NCI-H146 treated with DMSO at 0.1 percent for 48 hours (cell line): ENCODE measurements around the gene ELMO3.

Experiments used
- DNase-seq: peaks from one replicate; lab custom pipeline; 2025; ENCODE audit not compliant: unreplicated experiment; lab: John Stamatoyannopoulos, UW

The ELMO3 gene

GRCh38 chr16:67215706-67216105, 16.8 kb downstream of the ELMO3 start:
- no peak for DNase-seq

GRCh38 chr16:67216612-67217490, 17.9 kb downstream of the ELMO3 start:
- DNase-seq = no peak

- no peak for DNase-seq
Measured at GRCh38 chr16:67223992-67224391, 25.1 kb downstream of the ELMO3 start.

DNA sequence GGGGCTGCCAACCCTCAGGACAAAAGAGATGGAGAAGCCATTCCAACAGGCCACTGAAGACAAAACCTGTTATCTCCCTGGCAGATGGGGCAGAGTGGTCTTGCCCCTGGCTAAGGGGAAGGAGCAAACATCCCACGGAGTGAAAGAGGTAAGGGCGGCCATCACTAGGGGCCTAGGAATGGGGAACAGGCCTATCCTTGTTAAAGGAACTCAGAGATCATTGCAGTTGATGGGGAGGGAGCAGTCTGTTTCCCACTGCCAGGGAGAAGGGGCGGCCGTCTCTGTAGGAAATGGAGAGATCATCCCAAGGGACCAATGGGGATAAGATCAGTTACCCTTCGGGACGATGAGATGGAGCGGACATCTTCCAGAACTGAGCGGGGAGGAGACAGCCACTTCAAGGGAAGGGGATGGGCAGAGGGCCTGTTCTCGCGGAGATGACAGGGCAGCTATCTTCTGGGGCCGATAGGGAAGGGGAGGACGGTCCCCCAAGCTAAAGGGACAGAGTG, 27.4 kb downstream of the ELMO3 start:
- no peak for DNase-seq

- peak; percentile 84 for DNase-seq
Measured at GRCh38 chr16:67226804-67227566, 28.1 kb downstream of the ELMO3 start, which contains the start of gene TMEM208. TSS of gene TMEM208 (plus strand) at chr16:67227130. CDS start at chr16:67227219, 89 bp downstream.

DNA sequence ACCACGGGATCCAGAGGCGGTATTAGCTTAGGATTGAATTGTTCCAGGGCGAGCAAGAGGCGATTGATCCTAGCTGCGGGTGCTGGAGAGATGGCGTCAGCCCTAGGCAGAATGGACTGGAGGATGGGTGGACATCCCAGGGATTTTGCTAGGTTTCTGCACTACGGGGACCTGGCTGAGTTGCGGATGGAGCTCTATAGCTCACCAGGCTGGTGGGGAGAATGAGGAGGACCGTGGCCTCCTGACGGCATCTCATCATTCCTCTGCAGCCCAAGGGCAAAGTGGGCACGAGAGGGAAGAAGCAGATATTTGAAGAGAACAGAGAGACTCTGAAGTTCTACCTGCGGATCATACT, 28.6 kb downstream of the ELMO3 start:
- no peak for DNase-seq

- DNase-seq = no peak
Measured at GRCh38 chr16:67228034-67228785, 29.3 kb downstream of the ELMO3 start.

GRCh38 chr16:67228905-67229304, 30.0 kb downstream of the ELMO3 start:
- no peak for DNase-seq

DNA sequence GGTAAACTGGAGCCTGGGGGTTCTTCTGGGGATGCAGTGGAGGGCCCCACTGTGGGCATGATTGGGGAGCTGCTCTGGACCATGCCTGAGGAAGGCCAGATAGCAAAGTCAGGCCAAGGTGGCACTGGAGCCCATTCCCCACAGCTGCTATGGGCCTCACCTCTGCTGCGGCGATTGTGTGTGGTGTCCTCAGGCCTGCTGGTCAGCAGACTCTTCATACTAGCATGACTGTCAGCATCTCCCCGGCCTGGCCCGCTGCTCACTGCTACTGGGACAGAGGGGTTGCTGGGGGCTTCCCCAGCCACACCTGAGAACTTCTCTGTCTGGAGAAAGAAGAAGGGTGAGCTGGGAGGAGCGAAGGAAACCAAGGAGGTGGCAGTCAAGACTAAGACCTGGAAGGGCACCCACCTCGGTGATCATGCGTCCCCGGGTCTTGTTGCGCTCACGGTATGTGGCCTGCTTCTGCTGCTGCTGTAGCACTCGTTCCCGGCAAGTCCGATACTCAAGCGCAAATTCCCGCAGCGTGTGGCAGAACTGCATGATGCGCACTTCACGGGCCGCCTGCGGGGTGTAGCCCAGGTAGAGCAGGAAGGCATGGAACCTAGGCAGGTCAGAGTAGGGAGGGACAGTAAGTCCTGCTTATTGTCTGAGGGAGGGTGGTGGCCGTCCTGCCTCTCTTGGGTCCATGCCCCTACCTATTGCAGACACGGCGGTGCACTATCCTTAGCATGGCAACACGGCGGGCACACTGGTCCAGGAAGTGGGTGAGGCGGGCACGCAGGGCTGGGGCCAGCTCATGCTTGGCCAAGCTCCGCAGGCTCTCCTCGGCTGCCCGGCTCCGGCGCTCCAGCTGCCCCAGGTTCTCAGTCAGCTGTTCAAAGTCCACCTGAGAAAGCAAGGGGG, 31.2 kb downstream of the ELMO3 start:
- DNase-seq = no peak

DNA sequence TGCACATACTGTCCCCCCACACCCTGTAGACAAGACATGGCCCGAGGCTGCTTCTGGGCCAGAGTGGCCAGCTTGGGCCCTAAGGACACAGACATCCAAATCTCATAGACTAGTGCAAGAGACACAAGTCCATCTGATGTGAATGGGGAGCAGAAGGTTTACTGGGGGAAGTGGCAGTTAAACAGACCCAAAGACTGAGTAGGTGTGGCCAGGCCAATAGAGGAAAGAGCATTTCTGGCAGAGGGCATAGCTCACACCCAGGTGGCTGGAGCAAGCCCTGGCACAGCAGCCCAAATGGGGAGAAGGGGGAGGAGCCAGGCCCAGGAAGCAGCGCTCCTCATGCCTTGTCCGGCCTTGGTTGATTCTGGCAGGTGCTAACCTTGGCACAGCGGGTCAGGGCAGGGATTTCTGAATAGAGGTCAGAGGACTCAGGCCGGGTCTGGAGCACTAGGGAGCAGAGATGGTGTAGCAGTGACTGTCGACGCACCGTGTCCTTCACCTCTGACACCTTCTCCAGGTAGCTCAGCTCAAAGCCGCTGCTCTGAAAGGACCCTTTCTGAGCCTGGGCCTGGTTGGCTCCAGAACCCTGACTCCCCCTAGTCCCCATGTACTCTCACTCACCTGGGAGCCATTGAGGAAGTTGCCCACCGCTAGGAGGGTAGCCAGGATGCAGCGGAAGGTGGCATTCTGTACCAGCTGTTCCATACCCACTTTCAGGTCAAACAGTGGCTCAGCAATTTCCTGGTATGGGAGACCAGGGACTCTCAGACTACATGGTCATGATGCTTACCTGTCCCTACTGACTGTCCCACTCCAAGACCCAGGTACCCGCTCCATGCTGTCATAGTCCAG, 32.1 kb downstream of the ELMO3 start:
- DNase-seq = no peak

DNA sequence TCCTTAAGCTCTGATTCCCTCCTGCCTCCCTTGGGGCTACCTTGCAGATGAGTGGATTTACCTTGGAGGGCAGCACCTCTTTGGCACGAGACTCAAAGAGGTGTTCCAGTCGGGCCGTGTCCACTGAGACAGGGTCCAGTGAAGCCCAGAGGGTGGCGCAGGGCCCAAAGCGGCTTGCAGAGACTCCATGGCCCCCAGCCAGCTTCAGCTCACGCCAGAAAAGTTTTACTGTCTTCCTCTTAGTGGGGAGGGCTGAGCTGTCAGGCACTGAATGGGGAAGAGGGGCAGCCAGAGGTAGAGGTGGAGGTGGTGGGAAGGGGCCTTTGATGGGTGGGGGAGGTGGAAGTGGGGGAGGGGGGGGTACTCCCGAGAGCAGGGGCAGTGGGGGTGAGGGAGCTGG, 34.7 kb downstream of the ELMO3 start:
- no peak for DNase-seq

GRCh38 chr16:67234180-67234597, 35.3 kb downstream of the ELMO3 start:
- no peak for DNase-seq

DNA sequence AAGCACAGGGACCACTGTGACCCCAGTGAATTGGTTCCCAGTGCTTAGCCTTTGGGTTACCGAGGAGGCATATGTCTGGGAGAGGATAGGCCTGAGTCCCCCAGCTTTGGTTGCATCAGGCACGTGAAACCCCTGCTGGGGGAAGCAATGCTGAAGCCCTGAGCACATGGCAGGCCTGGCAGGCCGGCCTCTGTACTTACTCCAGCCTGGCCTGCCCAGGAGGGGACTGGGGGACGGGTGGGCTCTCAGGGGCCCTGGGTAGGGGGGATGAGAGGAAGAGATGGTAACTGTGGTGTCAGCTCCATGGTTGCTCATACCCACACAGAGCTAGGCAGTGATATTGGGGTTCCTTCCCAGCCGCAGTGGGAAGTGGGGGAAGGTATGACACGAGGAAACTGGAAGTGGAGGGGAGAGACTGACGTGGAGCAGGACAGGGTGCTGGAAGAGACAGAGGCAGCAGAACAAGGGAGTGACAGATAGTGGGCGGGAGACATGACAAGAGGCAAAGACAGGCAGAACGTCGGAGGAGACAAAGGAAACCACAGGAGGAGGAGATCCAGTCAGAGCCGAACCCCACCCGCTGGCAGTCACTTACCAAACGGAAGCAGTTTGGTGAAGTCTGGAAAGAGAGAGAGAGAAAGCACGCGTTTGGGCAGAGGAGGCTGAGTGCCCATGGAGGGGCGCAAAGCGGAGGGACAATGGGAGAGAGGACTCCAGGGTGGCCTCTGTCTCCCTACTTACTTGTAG, 37.1 kb downstream of the ELMO3 start:
- no peak for DNase-seq

GRCh38 chr16:67236563-67237395, 37.8 kb downstream of the ELMO3 start:
- no peak for DNase-seq

GRCh38 chr16:67237396-67238277, 38.7 kb downstream of the ELMO3 start:
- DNase-seq = no peak

DNA sequence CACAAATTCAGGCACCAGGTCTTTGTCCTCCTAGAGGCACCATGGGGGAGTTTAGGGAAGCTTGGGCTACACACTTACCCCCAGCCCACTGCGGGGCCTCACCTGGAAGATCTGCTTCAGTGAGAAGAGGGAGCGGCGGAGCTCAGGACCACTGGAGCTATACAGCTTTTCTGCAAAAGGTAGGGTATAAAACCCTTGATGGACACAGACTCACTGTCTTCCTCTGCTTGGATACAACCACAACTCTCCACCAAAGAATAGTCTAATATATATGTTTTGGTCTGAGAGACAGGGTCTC, 39.3 kb downstream of the ELMO3 start:
- DNase-seq = no peak
